ENCODE measurements around the gene BAIAP2L1. TPM values are rescaled to one million over a fixed set of nuclear protein-coding genes. Genes with fewer than 3 reads are reported as not detected.
A peak's percentile ranks its signal among the peaks of the same experiment; 100 is the strongest.

The BAIAP2L1 gene
- total RNA-seq, 2 experiments from 2014 or later: 0.33 to 0.61 TPM

DNA sequence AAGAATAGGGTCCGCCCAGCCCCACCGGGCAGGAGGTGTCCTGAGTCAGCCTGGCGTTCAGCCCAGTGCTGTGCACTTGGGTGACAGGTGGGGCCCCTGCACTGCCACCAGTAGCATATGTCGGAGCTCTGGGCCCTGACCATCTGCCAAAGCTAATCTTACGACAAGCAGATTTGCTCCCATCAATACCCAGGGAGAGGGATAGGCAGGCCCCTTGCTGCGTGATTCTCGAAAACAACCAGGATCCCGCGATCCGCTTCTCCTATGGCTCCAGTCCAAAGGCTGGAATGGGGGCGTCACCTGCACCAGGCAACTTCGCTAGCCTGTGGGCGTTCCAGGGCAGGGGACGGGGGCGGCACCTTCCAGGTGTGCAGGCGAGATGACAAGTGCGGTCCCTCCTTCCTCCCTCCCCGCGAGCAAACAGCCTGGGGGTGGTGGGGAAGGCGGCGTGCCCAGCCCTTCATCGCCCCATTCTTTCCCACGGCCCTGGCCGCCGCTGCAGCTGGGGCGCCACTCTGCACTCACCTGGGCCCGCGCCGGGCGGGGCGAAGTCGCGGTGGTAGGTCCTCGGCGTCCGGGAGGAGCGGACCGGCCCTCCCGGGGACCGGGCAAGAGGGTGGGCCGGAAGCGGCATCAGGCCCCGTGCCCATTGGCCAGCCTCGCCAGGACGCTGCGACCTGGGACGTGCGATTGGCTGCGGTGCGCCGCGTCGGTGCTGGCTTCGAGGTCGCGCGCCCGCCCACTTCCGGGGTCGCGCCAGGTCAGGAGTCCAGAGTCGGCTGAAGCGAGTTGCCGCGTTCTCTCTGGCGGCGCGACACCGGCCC is 149.1 kb downstream of the BAIAP2L1 start, which contains the start of gene TECPR1:
TECPR1 (minus strand) TSS at position 632 of the 824 bp plus-strand sequence. CDS start 6,086 bp downstream, outside the sequence.
- DNase-seq: peak; percentile 68 to 94 (median 81)
- CTCF ChIA-PET: no interaction called here
- Mint-ChIP-seq H3K4me1 (ENCODE audit: low read depth) (peaks cover 70% of the 10 kb centered on the region), H3K27ac (peak within 1 kb of the TSS; percentile 98), H3K9me3 (no peaks in the 10 kb centered on the region), H3K36me3 (ENCODE audit: low read depth) (peaks cover 67% of the 10 kb centered on the region), H3K4me3 (peak within 1 kb of the TSS; percentile 94), H3K27me3 (no peaks in the 10 kb centered on the region)
- Histone ChIP-seq H3K9me3 (ENCODE audit: control insufficient read depth in 1 of 2, insufficient read depth in 1 of 2, low read length in 2 of 2) (no peaks in the 10 kb centered on the region), H3K4me3 (ENCODE audit: low read length) (peak within 1 kb of the TSS; percentile 90), H3K4me1 (ENCODE audit: insufficient read depth, low read length) (peaks cover 67% of the 10 kb centered on the region), H3K27ac (ENCODE audit: low read depth in 1 of 2, low read length in 2 of 2) (peak within 1 kb of the TSS; percentile 85 to 93), H3K27me3 (ENCODE audit: control insufficient read depth in 1 of 2, insufficient read depth in 2 of 2, low read length in 2 of 2) (no peaks in the 10 kb centered on the region), H3K36me3 (ENCODE audit: insufficient read depth, low read length) (peaks cover 23% of the 10 kb centered on the region)
- TF ChIP-seq, protein P1, sequence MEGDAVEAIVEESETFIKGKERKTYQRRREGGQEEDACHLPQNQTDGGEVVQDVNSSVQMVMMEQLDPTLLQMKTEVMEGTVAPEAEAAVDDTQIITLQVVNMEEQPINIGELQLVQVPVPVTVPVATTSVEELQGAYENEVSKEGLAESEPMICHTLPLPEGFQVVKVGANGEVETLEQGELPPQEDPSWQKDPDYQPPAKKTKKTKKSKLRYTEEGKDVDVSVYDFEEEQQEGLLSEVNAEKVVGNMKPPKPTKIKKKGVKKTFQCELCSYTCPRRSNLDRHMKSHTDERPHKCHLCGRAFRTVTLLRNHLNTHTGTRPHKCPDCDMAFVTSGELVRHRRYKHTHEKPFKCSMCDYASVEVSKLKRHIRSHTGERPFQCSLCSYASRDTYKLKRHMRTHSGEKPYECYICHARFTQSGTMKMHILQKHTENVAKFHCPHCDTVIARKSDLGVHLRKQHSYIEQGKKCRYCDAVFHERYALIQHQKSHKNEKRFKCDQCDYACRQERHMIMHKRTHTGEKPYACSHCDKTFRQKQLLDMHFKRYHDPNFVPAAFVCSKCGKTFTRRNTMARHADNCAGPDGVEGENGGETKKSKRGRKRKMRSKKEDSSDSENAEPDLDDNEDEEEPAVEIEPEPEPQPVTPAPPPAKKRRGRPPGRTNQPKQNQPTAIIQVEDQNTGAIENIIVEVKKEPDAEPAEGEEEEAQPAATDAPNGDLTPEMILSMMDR (IDR thresholded peaks at IDR 0.05): no peak
- intact Hi-C loops (cut with DNase I, micrococcal nuclease): loop anchor here (1.0 to 10.0 kb wide), 8 partner anchors 28 to 1137 kb away; partner anchors contain the start of genes BHLHA15 (in 1 of the 2), BRI3 (in 1 of the 2), LMTK2 (in 1 of the 2) and SDHAF3 (in 1 of the 2)
- POLR2A ChIA-PET: interaction anchor here (0.6 to 5.0 kb wide), 18 partner anchors 12 to 1307 kb away, joined by 3 to 65 read pairs (median 6); partner anchors contain the start of genes BHLHA15, BRI3, SDHAF3 and TRRAP
- ATAC-seq (ENCODE audit: poor library complexity): peak; percentile 70

DNA sequence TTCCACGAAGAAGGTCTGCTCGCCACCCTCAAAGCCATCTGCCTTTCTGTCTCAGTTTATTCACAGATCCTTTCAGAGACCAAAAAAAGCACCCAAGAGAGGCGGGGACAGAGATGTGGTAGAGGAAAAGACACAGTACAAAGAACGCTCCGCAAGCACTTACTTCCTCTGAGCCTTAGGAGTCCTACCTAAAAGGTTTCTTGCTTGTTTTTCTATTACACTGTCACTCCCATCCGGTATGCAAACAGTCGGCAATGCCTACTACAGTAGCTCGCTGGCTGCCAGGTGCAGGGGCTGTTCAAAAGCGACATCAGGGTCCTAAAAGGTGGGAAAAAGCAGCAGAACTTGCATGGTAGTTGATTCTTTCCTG is 149.7 kb downstream of the BAIAP2L1 start:
- no peaks in the 10 kb centered on the region for H3K27me3 ChIP-seq (ENCODE audit: control insufficient read depth in 1 of 2, insufficient read depth in 2 of 2, low read length in 2 of 2)
- H3K4me1 ChIP-seq (ENCODE audit: insufficient read depth, low read length): peaks cover 68% of the 10 kb centered on the region
- TF ChIP-seq, protein P1 (IDR thresholded peaks at IDR 0.05): no peak
- Mint-ChIP-seq H3K9me3 (no peaks in the 10 kb centered on the region), H3K4me1 (ENCODE audit: low read depth) (peaks cover 64% of the 10 kb centered on the region), H3K27me3 (no peaks in the 10 kb centered on the region), H3K27ac (peak overlapping the region; percentile 98), H3K36me3 (ENCODE audit: low read depth) (peaks cover 61% of the 10 kb centered on the region), H3K4me3 (peak overlapping the region; percentile 94)
- DNase-seq: peak; percentile 31 to 86 (median 48)
- peak overlapping the region; percentile 85 to 93 for H3K27ac ChIP-seq (ENCODE audit: low read depth in 1 of 2, low read length in 2 of 2)
- intact Hi-C loops (cut with DNase I, micrococcal nuclease): loop anchor here (1.0 to 10.0 kb wide), 8 partner anchors 29 to 1136 kb away; partner anchors contain the start of genes BHLHA15 (in 1 of the 2), BRI3 (in 1 of the 2), LMTK2 (in 1 of the 2) and SDHAF3 (in 1 of the 2)
- CTCF ChIA-PET: no interaction called here
- ATAC-seq (ENCODE audit: poor library complexity): peak; percentile 75
- no peaks in the 10 kb centered on the region for H3K9me3 ChIP-seq (ENCODE audit: control insufficient read depth in 1 of 2, insufficient read depth in 1 of 2, low read length in 2 of 2)
- H3K4me3 ChIP-seq (ENCODE audit: low read length): peak overlapping the region; percentile 90
- POLR2A ChIA-PET: interaction anchor here (0.6 to 5.0 kb wide), 20 partner anchors 11 to 1307 kb away, joined by 3 to 65 read pairs (median 4); partner anchors contain the start of genes BAIAP2L1, BHLHA15, BRI3 and SDHAF3
- peaks cover 17% of the 10 kb centered on the region for H3K36me3 ChIP-seq (ENCODE audit: insufficient read depth, low read length)

DNA sequence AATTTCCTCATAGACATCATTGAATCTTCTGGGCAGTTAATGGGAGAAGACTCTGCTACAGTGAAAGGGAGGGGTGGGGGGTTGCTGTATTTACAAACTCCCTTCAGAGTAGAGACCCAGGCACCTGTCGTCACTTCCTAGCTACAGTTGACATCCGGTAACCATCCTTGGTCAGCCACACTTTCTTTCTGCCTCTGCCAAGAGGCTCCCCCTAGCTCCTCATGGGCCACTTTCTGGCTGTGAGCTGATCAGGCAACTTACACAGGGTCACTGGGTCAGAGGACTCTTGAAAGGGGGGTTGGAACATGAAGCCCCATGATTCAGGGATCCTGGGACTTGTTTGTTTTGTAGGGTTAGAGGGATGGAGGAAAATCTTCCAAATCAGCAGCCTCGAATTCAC is 150.1 kb downstream of the BAIAP2L1 start:
- ChIA-PET CTCF (no interaction called here), POLR2A (interaction anchor here (0.6 to 5.0 kb wide), 21 partner anchors 11 to 1308 kb away, joined by 3 to 65 read pairs (median 4); partner anchors contain the start of genes BAIAP2L1, BHLHA15, BRI3 and SDHAF3)
- Histone ChIP-seq H3K4me1 (ENCODE audit: insufficient read depth, low read length) (peaks cover 71% of the 10 kb centered on the region), H3K9me3 (ENCODE audit: control insufficient read depth in 1 of 2, insufficient read depth in 1 of 2, low read length in 2 of 2) (no peaks in the 10 kb centered on the region), H3K27me3 (ENCODE audit: control insufficient read depth in 1 of 2, insufficient read depth in 2 of 2, low read length in 2 of 2) (no peaks in the 10 kb centered on the region), H3K36me3 (ENCODE audit: insufficient read depth, low read length) (peaks cover 16% of the 10 kb centered on the region), H3K27ac (ENCODE audit: low read depth in 1 of 2, low read length in 2 of 2) (peak overlapping the region; percentile 85 to 93), H3K4me3 (ENCODE audit: low read length) (peak overlapping the region; percentile 90)
- peak overlapping the region; percentile 98 for H3K27ac Mint-ChIP-seq
- TF ChIP-seq, protein P1 (IDR thresholded peaks at IDR 0.05): no peak
- H3K4me1 Mint-ChIP-seq (ENCODE audit: low read depth): peaks cover 63% of the 10 kb centered on the region
- DNase-seq: peak; percentile 17 to 81 (median 43)
- H3K4me3 Mint-ChIP-seq: peak overlapping the region; percentile 94
- no peaks in the 10 kb centered on the region for H3K27me3 Mint-ChIP-seq
- ATAC-seq (ENCODE audit: poor library complexity): peak; percentile 39
- peaks cover 60% of the 10 kb centered on the region for H3K36me3 Mint-ChIP-seq (ENCODE audit: low read depth)
- intact Hi-C loops (cut with DNase I, micrococcal nuclease): loop anchor here (1.0 to 10.0 kb wide), 8 partner anchors 30 to 1136 kb away; partner anchors contain the start of genes BHLHA15 (in 1 of the 2), BRI3 (in 1 of the 2), LMTK2 (in 1 of the 2) and SDHAF3 (in 1 of the 2)
- no peaks in the 10 kb centered on the region for H3K9me3 Mint-ChIP-seq

All from CD4-positive, alpha-beta T cell (primary cell).